Lower lobe of right lung (tissue), 2 donors: Measurements from ENCODE around the gene TMEM229B. TPM values are rescaled to one million over a fixed set of nuclear protein-coding genes. Genes with fewer than 3 reads are reported as not detected.

ENCODE experiments used
- ATAC-seq, 2 donors: fragments of 200-7000 bp; cut with Tn5 transposase; one replicate each; pipeline ENCODE4 v1.9.1; 2020 to 2022; ENCODE audit warnings: mild to moderate bottlenecking in 2 of 2, moderate library complexity in 2 of 2
- DNase-seq: peaks from one replicate; pipeline ENCODE4 v3.0.0-alpha.2; 2020
- H3K27ac ChIP-seq: fragments of 200-600 bp; one replicate; pipeline ENCODE4 v1.8.0; 2022
- H3K27me3 ChIP-seq: fragments of 200-600 bp; one replicate; pipeline ENCODE4 v1.8.0; 2022; ENCODE audit warnings: low read depth
- H3K36me3 ChIP-seq: fragments of 200-600 bp; one replicate; pipeline ENCODE4 v1.8.0; 2022; ENCODE audit warnings: mild to moderate bottlenecking
- H3K4me1 ChIP-seq: fragments of 200-600 bp; one replicate; pipeline ENCODE4 v1.8.0; 2022
- H3K4me3 ChIP-seq: fragments of 200-600 bp; one replicate; pipeline ENCODE4 v1.8.0; 2022; ENCODE audit warnings: mild to moderate bottlenecking
- H3K9me3 ChIP-seq: fragments of 200-600 bp; one replicate; pipeline ENCODE4 v1.8.0; 2022
- CTCF ChIP-seq: fragments of 200-600 bp; IDR thresholded peaks from one replicate; pipeline ENCODE4 v1.8.0; 2022; ENCODE audit warnings: antibody characterized with exemption, mild to moderate bottlenecking
- intact Hi-C: fragments of 100-400 bp; cut with DNase I; formaldehyde crosslinking; loops from one replicate; pipeline ENCODE4 v1.11.0; 2022
- total RNA-seq: library from RNA; stranded (reverse); fragmentation: NEBNext Ultra II Directional; extraction: Animal tissue kit (Norgen Biotek cat#: 25700); gene quantifications from one replicate; pipeline ENCODE4 v1.2.1, GENCODE V29; 2021
- donor health status: DM: no; HTN: yes; CAD: no; lungs with severe emphysema.

The TMEM229B gene
- total RNA-seq, 1 donor from 2014 or later = 6.4 TPM

GRCh38 chr14:67526181-67526580 lies 37.7 kb upstream of the TMEM229B start:
- intact Hi-C loops = no loop called here
- peaks cover 22% of the 10 kb centered on the region for H3K27me3 ChIP-seq
- TF ChIP-seq CTCF = no peak

GRCh38 chr14:67525389-67525788 lies 36.9 kb upstream of the TMEM229B start:
- no peak for ATAC-seq
- peaks cover 22% of the 10 kb centered on the region for H3K27me3 ChIP-seq

More at GRCh38 chr14:67526181-67526580, 37.7 kb upstream of the TMEM229B start:
- Histone ChIP-seq H3K4me1 (peaks cover 4% of the 10 kb centered on the region), H3K4me3 (no peak overlapping the region), H3K36me3 (no peaks in the 10 kb centered on the region), H3K27ac (no peak overlapping the region), H3K9me3 (no peaks in the 10 kb centered on the region)
- no peak for DNase-seq
- no peak for ATAC-seq

GRCh38 chr14:67524634-67524963 lies 36.1 kb upstream of the TMEM229B start:
- H3K27ac ChIP-seq = no peak overlapping the region
- no peak overlapping the region for H3K4me3 ChIP-seq
- peaks cover 4% of the 10 kb centered on the region for H3K4me1 ChIP-seq
- intact Hi-C loops = no loop called here
- no peaks in the 10 kb centered on the region for H3K36me3 ChIP-seq
- ATAC-seq = no peak
- DNase-seq = no peak
- no peaks in the 10 kb centered on the region for H3K9me3 ChIP-seq
- peaks cover 22% of the 10 kb centered on the region for H3K27me3 ChIP-seq
- no peak for TF ChIP-seq CTCF

More at GRCh38 chr14:67525389-67525788, 36.9 kb upstream of the TMEM229B start:
- H3K4me3 ChIP-seq = no peak overlapping the region
- DNase-seq = no peak
- no peaks in the 10 kb centered on the region for H3K9me3 ChIP-seq
- TF ChIP-seq CTCF = no peak
- H3K27ac ChIP-seq = no peak overlapping the region
- no peaks in the 10 kb centered on the region for H3K36me3 ChIP-seq
- intact Hi-C loops = no loop called here
- H3K4me1 ChIP-seq = peaks cover 4% of the 10 kb centered on the region

GRCh38 chr14:67523764-67524633 lies 35.5 kb upstream of the TMEM229B start:
- ATAC-seq = no peak
- peaks cover 4% of the 10 kb centered on the region for H3K4me1 ChIP-seq
- H3K4me3 ChIP-seq = no peak overlapping the region
- H3K27ac ChIP-seq = no peak overlapping the region
- H3K27me3 ChIP-seq = peaks cover 17% of the 10 kb centered on the region
- intact Hi-C loops = no loop called here
- no peak for DNase-seq
- H3K36me3 ChIP-seq = no peaks in the 10 kb centered on the region
- H3K9me3 ChIP-seq = no peaks in the 10 kb centered on the region
- no peak for TF ChIP-seq CTCF

- Histone ChIP-seq H3K9me3 (no peaks in the 10 kb centered on the region), H3K4me1 (peaks cover 4% of the 10 kb centered on the region), H3K27ac (no peak overlapping the region), H3K27me3 (peaks cover 17% of the 10 kb centered on the region), H3K4me3 (no peak overlapping the region), H3K36me3 (no peaks in the 10 kb centered on the region)
- DNase-seq = no peak
- intact Hi-C loops = no loop called here
- no peak for TF ChIP-seq CTCF
- no peak for ATAC-seq
These were observed 33.7 kb upstream of the TMEM229B start for GRCh38 chr14:67522270-67522669.
